ENCODE results near the gene SLC7A7. TPM values are rescaled to one million over a fixed set of nuclear protein-coding genes. Genes with fewer than 3 reads are reported as not detected.

SLC7A7 gene
- total and polyA plus RNA-seq, 10 of the 15 experiments (the other 5 are each of a cell fraction or from before 2014, with no cell fraction given), result 27.8 to 79.2 (median 50.8) TPM

DNA sequence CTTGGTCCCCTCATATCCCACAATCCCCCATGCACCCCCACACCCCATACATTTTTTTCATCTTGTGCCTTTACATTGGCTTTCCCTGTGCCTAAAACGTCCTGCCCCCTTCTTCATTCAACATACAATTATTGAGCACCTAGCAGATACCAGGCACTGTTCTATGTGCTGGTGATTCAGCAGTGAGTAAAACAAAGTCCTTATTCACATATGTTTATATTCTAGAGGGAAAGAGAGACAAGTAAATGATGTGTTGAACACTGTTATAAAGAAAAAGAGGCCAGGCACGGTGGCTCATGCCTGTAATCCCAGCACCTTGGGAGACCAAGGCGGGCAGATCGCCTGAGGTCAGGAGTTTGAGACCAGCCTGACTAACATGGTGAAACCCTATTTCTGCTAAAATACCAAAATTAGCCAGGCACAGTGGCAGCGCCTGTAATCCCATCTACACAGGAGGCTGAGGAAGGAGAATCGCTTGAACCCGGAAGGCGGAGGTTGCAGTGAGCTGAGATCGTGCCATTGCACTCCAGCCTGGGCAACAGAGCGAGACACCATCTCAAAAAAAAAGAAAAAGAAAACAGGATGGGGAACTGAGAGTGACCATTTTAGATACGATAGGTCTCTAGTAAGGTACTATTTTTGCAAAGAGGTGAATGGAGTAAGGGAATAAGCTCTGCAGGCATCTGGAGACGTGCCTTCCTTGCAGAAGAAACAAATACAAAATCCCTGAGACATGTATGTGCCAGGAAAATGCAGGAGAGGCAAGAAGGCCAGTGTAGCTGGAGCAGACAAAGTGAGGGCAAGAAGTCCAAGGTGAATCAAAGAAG, 12.2 kb downstream of the SLC7A7 start (continued):
- TF ChIP-seq MEF2B (IDR thresholded peaks at IDR 0.05; ENCODE audit: partially characterized antibody, poor library complexity, severe bottlenecking), result peak; percentile 80
- TF ChIP-seq, protein P1, sequence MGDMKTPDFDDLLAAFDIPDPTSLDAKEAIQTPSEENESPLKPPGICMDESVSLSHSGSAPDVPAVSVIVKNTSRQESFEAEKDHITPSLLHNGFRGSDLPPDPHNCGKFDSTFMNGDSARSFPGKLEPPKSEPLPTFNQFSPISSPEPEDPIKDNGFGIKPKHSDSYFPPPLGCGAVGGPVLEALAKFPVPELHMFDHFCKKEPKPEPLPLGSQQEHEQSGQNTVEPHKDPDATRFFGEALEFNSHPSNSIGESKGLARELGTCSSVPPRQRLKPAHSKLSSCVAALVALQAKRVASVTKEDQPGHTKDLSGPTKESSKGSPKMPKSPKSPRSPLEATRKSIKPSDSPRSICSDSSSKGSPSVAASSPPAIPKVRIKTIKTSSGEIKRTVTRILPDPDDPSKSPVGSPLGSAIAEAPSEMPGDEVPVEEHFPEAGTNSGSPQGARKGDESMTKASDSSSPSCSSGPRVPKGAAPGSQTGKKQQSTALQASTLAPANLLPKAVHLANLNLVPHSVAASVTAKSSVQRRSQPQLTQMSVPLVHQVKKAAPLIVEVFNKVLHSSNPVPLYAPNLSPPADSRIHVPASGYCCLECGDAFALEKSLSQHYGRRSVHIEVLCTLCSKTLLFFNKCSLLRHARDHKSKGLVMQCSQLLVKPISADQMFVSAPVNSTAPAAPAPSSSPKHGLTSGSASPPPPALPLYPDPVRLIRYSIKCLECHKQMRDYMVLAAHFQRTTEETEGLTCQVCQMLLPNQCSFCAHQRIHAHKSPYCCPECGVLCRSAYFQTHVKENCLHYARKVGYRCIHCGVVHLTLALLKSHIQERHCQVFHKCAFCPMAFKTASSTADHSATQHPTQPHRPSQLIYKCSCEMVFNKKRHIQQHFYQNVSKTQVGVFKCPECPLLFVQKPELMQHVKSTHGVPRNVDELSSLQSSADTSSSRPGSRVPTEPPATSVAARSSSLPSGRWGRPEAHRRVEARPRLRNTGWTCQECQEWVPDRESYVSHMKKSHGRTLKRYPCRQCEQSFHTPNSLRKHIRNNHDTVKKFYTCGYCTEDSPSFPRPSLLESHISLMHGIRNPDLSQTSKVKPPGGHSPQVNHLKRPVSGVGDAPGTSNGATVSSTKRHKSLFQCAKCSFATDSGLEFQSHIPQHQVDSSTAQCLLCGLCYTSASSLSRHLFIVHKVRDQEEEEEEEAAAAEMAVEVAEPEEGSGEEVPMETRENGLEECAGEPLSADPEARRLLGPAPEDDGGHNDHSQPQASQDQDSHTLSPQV (IDR thresholded peaks at IDR 0.05), result no peak
- no peak for TF ChIP-seq LARP7 (IDR thresholded peaks at IDR 0.05)
- TF ChIP-seq PML (IDR thresholded peaks at IDR 0.05; ENCODE audit: low read length), result no peak
- TF ChIP-seq SIN3A (IDR thresholded peaks at IDR 0.05; ENCODE audit: low read depth, low read length), result no peak
- TF ChIP-seq GATAD2B (conservative IDR thresholded peaks at IDR 0.05; ENCODE audit: low read depth), result no peak
- TF ChIP-seq SMARCA5 (IDR thresholded peaks at IDR 0.05), result peak; percentile 91
- TF ChIP-seq CHD2 (IDR thresholded peaks at IDR 0.05; ENCODE audit: borderline replicate concordance, low read depth, low read length), result no peak
- no peak for TF ChIP-seq ZBTB40 (IDR thresholded peaks at IDR 0.05; ENCODE audit: borderline replicate concordance)
- TF ChIP-seq ZBTB4 (CRISPR knock-in tag; IDR thresholded peaks at IDR 0.05), result no peak
- no peak for TF ChIP-seq STAT3 (IDR thresholded peaks at IDR 0.05; ENCODE audit: low read depth, low read length)
- TF ChIP-seq YY1 (IDR thresholded peaks at IDR 0.05; ENCODE audit: low read depth, low read length), result peak; percentile 30; the same call in 1 of the 2 replicates
- TF ChIP-seq CHD1 (IDR thresholded peaks at IDR 0.05; ENCODE audit: low read depth, low read length), result no peak
- TF ChIP-seq KDM1A (IDR thresholded peaks at IDR 0.05; ENCODE audit: borderline replicate concordance), result no peak; the same call in 1 of the 2 replicates
- TF ChIP-seq PAX5 (IDR thresholded peaks at IDR 0.05; ENCODE audit: borderline replicate concordance, low read depth, low read length), result peak; percentile 92
- TF ChIP-seq SMC3 (IDR thresholded peaks at IDR 0.05; ENCODE audit: borderline replicate concordance, low read length), result no peak; the same call in 1 of the 2 replicates
- TF ChIP-seq BHLHE40 (IDR thresholded peaks at IDR 0.05; ENCODE audit: borderline replicate concordance in 1 of 2, low read depth in 2 of 2, low read length in 1 of 2), result peak; percentile 51 to 58; a peak in 2 of 4 replicates
- TF ChIP-seq WRNIP1 (IDR thresholded peaks at IDR 0.05; ENCODE audit: borderline replicate concordance, low read depth, low read length), result no peak

Measured in GM12878 (cell line).